IMR-90 (cell line): Measurements from ENCODE around the gene TTC3. TPM values are rescaled to one million over a fixed set of nuclear protein-coding genes. Genes with fewer than 3 reads are reported as not detected.

ENCODE experiments used
- ATAC-seq: fragments of 200-7000 bp; cut with Tn5 transposase; 2 replicates; pipeline ENCODE4 v1.9.1; 2020; ENCODE audit warnings: low read depth, mild to moderate bottlenecking, moderate library complexity
- BruUV-seq: library from RNA; stranded (reverse); fragments of 400-500 nt; replicated peaks from 2 replicates; lab custom pipeline; 2021; lab: Mats Ljungman, UMichigan
- CTCF ChIA-PET: fragments of 300-600 bp; formaldehyde crosslinking; extraction: SDS; loops from one replicate; lab custom pipeline; 2021; ENCODE audit warnings: antibody characterized with exemption; lab: Yijun Ruan, JAX
- POLR2A ChIA-PET: fragments of 300-600 bp; sonication (Branson Sonifier 250); formaldehyde crosslinking; loops from one replicate; lab custom pipeline; 2022; ENCODE audit warnings: antibody characterized with exemption; ENCODE audit not compliant: unreplicated experiment; lab: Charles Lee
- DNase-seq: peaks from one replicate; pipeline ENCODE4 v3.0.0; 2013
- H2AFZ ChIP-seq: replicated peaks from 2 replicates; pipeline ENCODE3; 2013; ENCODE audit warnings: low read length, mild to moderate bottlenecking; ENCODE audit not compliant: poor library complexity
- H2AK5ac ChIP-seq: 2 replicates; pipeline ENCODE4 v1.6.1; 2013; ENCODE audit warnings: low read depth, low read length, inconsistent platforms
- H2AK9ac ChIP-seq: replicated peaks from 2 replicates; pipeline ENCODE3; 2013; ENCODE audit warnings: mild to moderate bottlenecking, low read depth, low read length, moderate library complexity; ENCODE audit not compliant: poor library complexity
- H2BK120ac ChIP-seq: 2 replicates; pipeline ENCODE4 v1.6.1; 2013; ENCODE audit warnings: low read depth, low read length, inconsistent platforms
- H2BK15ac ChIP-seq: 3 replicates; pipeline ENCODE4 v1.6.1; 2013; ENCODE audit warnings: low read depth, low read length, inconsistent platforms
- H2BK20ac ChIP-seq: 2 replicates; pipeline ENCODE4 v1.6.1; 2013; ENCODE audit warnings: low read depth, mild to moderate bottlenecking, inconsistent platforms, low read length, moderate library complexity
- H2BK5ac ChIP-seq: 2 replicates; pipeline ENCODE4 v1.6.1; 2013; ENCODE audit warnings: mild to moderate bottlenecking, low read depth, low read length, inconsistent platforms; ENCODE audit not compliant: poor library complexity, severe bottlenecking
- H3K14ac ChIP-seq: replicated peaks from 2 replicates; pipeline ENCODE4 v1.6.1; 2013; ENCODE audit warnings: low read depth, low read length, inconsistent platforms
- H3K18ac ChIP-seq: 2 replicates; pipeline ENCODE4 v1.6.1; 2013; ENCODE audit warnings: low read depth, low read length, control low read depth
- H3K23ac ChIP-seq: 2 replicates; pipeline ENCODE4 v1.6.1; 2013; ENCODE audit warnings: low read depth, low read length, inconsistent platforms
- H3K27ac ChIP-seq: 2 replicates; pipeline ENCODE4 v1.5.1; 2013; ENCODE audit warnings: mild to moderate bottlenecking, control low read depth, low read length; ENCODE audit not compliant: insufficient read depth
- H3K27me3 ChIP-seq: 2 replicates; pipeline ENCODE4 v1.6.1; 2013; ENCODE audit warnings: low read length; ENCODE audit not compliant: control insufficient read depth, insufficient read depth
- H3K36me3 ChIP-seq: 2 replicates; pipeline ENCODE4 v1.6.1; 2013; ENCODE audit warnings: low read length, mixed read lengths; ENCODE audit not compliant: control insufficient read depth, insufficient read depth
- H3K4ac ChIP-seq: 2 replicates; pipeline ENCODE4 v1.6.1; 2013; ENCODE audit warnings: low read depth, low read length, inconsistent platforms
- H3K4me1 ChIP-seq: 2 replicates; pipeline ENCODE4 v1.6.1; 2013; ENCODE audit warnings: low read length, mixed read lengths; ENCODE audit not compliant: control insufficient read depth, insufficient read depth
- H3K4me2 ChIP-seq: 2 replicates; pipeline ENCODE4 v1.6.1; 2013; ENCODE audit warnings: low read depth, mild to moderate bottlenecking, control low read depth, low read length, moderate library complexity
- H3K4me3 ChIP-seq: 2 replicates; pipeline ENCODE4 v1.5.1; 2013; ENCODE audit warnings: low read depth, mild to moderate bottlenecking, control low read depth, low read length, moderate library complexity; ENCODE audit not compliant: insufficient read depth
- H3K56ac ChIP-seq: 2 replicates; pipeline ENCODE4 v1.6.1; 2013; ENCODE audit warnings: low read length, inconsistent platforms; ENCODE audit not compliant: insufficient read depth; ENCODE audit errors: extremely low read depth
- H3K79me1 ChIP-seq, 2 experiments: 2 replicates each; pipeline ENCODE4 v1.6.1; 2013; ENCODE audit warnings: low read length in 2 of 2, inconsistent platforms in 1 of 2, low read depth in 1 of 2
- H3K9ac ChIP-seq: 2 replicates; pipeline ENCODE4 v1.6.1; 2013; ENCODE audit warnings: low read depth, low read length, control low read depth
- H3K9me1 ChIP-seq: 2 replicates; pipeline ENCODE4 v1.6.1; 2013; ENCODE audit warnings: low read length, inconsistent platforms; ENCODE audit not compliant: insufficient read depth
- H3K9me3 ChIP-seq: 2 replicates; pipeline ENCODE4 v1.6.1; 2013; ENCODE audit warnings: low read length; ENCODE audit not compliant: control insufficient read depth, insufficient read depth
- H4K20me1 ChIP-seq: 2 replicates; pipeline ENCODE4 v1.6.1; 2013; ENCODE audit warnings: low read length, inconsistent platforms; ENCODE audit not compliant: insufficient read depth
- H4K5ac ChIP-seq: 2 replicates; pipeline ENCODE4 v1.6.1; 2013; ENCODE audit warnings: mild to moderate bottlenecking, low read depth, low read length, control low read depth
- H4K8ac ChIP-seq, 2 experiments: 2 replicates each; pipeline ENCODE4 v1.6.1; 2013; ENCODE audit warnings: low read depth in 2 of 2, low read length in 2 of 2, control low read depth in 1 of 2, inconsistent platforms in 1 of 2
- H4K91ac ChIP-seq: 2 replicates; pipeline ENCODE4 v1.6.1; 2013; ENCODE audit warnings: low read depth, low read length, inconsistent platforms; ENCODE audit not compliant: insufficient read depth
- CHD1 ChIP-seq: IDR thresholded peaks from 2 replicates; pipeline ENCODE4 v1.6.1; 2012; ENCODE audit warnings: low read depth, low read length, improper control_type of control experiment
- CTCF ChIP-seq: conservative IDR thresholded peaks from 2 replicates; pipeline ENCODE4 v1.5.1; 2012; ENCODE audit warnings: mild to moderate bottlenecking, low read depth, low read length, improper control_type of control experiment
- MAFK ChIP-seq: IDR thresholded peaks from 2 replicates; pipeline ENCODE4 v1.6.1; 2012; ENCODE audit warnings: low read depth, low read length, improper control_type of control experiment
- MAZ ChIP-seq: IDR thresholded peaks from 2 replicates; pipeline ENCODE4 v1.6.1; 2012; ENCODE audit warnings: low read depth, mild to moderate bottlenecking, low read length, improper control_type of control experiment, moderate library complexity, borderline replicate concordance
- MXI1 ChIP-seq: IDR thresholded peaks from 2 replicates; pipeline ENCODE4 v1.6.1; 2012; ENCODE audit warnings: low read depth, mild to moderate bottlenecking, low read length, moderate library complexity, borderline replicate concordance
- NFE2L2 ChIP-seq: fragments of 150-350 bp; IDR thresholded peaks from 2 replicates; pipeline ENCODE4 v1.6.1; 2016; ENCODE audit warnings: low read depth, mild to moderate bottlenecking, low read length
- POLR2A ChIP-seq: IDR thresholded peaks from 2 replicates; pipeline ENCODE4 v1.6.1; 2012; ENCODE audit warnings: mild to moderate bottlenecking, low read depth, low read length
- RCOR1 ChIP-seq: IDR thresholded peaks from 2 replicates; pipeline ENCODE4 v1.6.1; 2012; ENCODE audit warnings: mild to moderate bottlenecking, low read length, improper control_type of control experiment; ENCODE audit not compliant: insufficient replicate concordance
- RFX5 ChIP-seq: IDR thresholded peaks from 2 replicates; pipeline ENCODE4 v1.8.0; 2012; ENCODE audit warnings: low read depth, mild to moderate bottlenecking, low read length, moderate library complexity
- SMC3 ChIP-seq: fragments of 150-350 bp; IDR thresholded peaks from 2 replicates; pipeline ENCODE4 v1.6.1; 2016; ENCODE audit warnings: low read depth, mild to moderate bottlenecking, antibody characterized with exemption, low read length, moderate library complexity
- USF2 ChIP-seq: fragments of 150-350 bp; IDR thresholded peaks from 2 replicates; pipeline ENCODE4 v1.6.1; 2017; ENCODE audit warnings: mild to moderate bottlenecking, antibody characterized with exemption, low read length, low read depth
- dilution Hi-C: fragments of 300-500 bp; cut with HindIII; formaldehyde crosslinking; loops from one replicate; pipeline ENCODE4 v1.14.3; 2018; ENCODE audit warnings: low sequenced_read_pairs; ENCODE audit not compliant: unreplicated experiment
- in situ Hi-C: fragments of 300-500 bp; cut with MboI; formaldehyde crosslinking; loops from 3 replicates; pipeline ENCODE4 v1.14.3; 2019; ENCODE audit warnings: low sequenced_read_pairs, inconsistent platforms, mixed read lengths
- intact Hi-C: fragments of 100-400 bp; cut with micrococcal nuclease; formaldehyde crosslinking; loops from 2 replicates; pipeline ENCODE4 v1.10.0; 2022
- polyA plus RNA-seq, 3 experiments: library from polyadenylated mRNA; depleted of rRNA; stranded (reverse); fragments of >200 nt; gene quantifications; 2 replicates each; pipeline ENCODE4 v1.2.3, GENCODE V29; 2012; ENCODE audit warnings: low replicate concordance in 1 of 3
- total RNA-seq: library from RNA; depleted of rRNA; stranded (reverse); fragments of >200 nt; gene quantifications from 2 replicates; pipeline ENCODE4 v1.2.3, GENCODE V29; 2012

Gene TTC3
- total and polyA plus RNA-seq, 2 of the 4 experiments (the other 2 are of a cell fraction), result 96.7 to 293 TPM

GRCh38 chr21:37146320-37147235 is 73.5 kb downstream of the TTC3 start (continued):
- no peak for TF ChIP-seq USF2

GRCh38 chr21:37149411-37149810 is 76.4 kb downstream of the TTC3 start:
- POLR2A ChIA-PET, result no interaction called here
- intact Hi-C loops (no loop called here), in situ Hi-C loops (no loop called here), dilution Hi-C loops (no loop called here)
- H3K4ac ChIP-seq, result peak overlapping the region; percentile 21; the same call in 1 of the 2 replicates
- CTCF ChIA-PET, result no interaction called here
- peak overlapping the region; percentile 35; the same call in 1 of the 2 replicates for H3K18ac ChIP-seq
- H2BK120ac ChIP-seq, result 0 out of 2 replicates have a peak overlapping the region, but pooled peaks have one; percentile 23
- H3K9me1 ChIP-seq, result peaks cover 2% of the 10 kb centered on the region; the same call in 1 of the 2 replicates
- peak overlapping the region; percentile 15; the same call in 1 of the 2 replicates for H2BK20ac ChIP-seq
- H4K20me1 ChIP-seq, result no peaks in the 10 kb centered on the region
- peak; percentile 88 for ATAC-seq
- H2BK5ac ChIP-seq, result peak overlapping the region; percentile 79
- H3K27ac ChIP-seq, result no peak overlapping the region
- H3K23ac ChIP-seq, result 0 out of 2 replicates have a peak overlapping the region, but pooled peaks have one; percentile 5
- H3K9ac ChIP-seq, result no peak overlapping the region
- H3K9me3 ChIP-seq, result no peaks in the 10 kb centered on the region
- peak overlapping the region; percentile 59; the same call in 1 of the 2 replicates for H4K91ac ChIP-seq
- H4K5ac ChIP-seq, result peak overlapping the region; percentile 5; the same call in 1 of the 2 replicates
- BruUV-seq, result no TSS peak
- no peak overlapping the region for H2AFZ ChIP-seq
- H3K14ac ChIP-seq, result peak overlapping the region; percentile 48; the same call in 1 of the 2 replicates
- peak overlapping the region; percentile 15; the same call in 1 of the 2 replicates for H3K4me2 ChIP-seq
- H3K56ac ChIP-seq, result no peak overlapping the region
- H2AK9ac ChIP-seq, result no peak overlapping the region
- no peak overlapping the region for H3K4me3 ChIP-seq
- H3K27me3 ChIP-seq, result no peaks in the 10 kb centered on the region
- H3K36me3 ChIP-seq, result peaks cover 33% of the 10 kb centered on the region
- H3K4me1 ChIP-seq, result peaks cover 15% of the 10 kb centered on the region
- DNase-seq, result peak; percentile 91
- no peak overlapping the region for H2AK5ac ChIP-seq
- H2BK15ac ChIP-seq, result 0 out of 3 replicates have a peak overlapping the region, but pooled peaks have one; percentile 0
- peaks cover 22 to 38% of the 10 kb centered on the region in 2 experiments for H3K79me1 ChIP-seq
- peak overlapping the region in 1 of 2 experiments; percentile 63; a peak in 2 of 4 replicates for H4K8ac ChIP-seq
- TF ChIP-seq MAFK, result peak; percentile 71
- TF ChIP-seq SMC3, result no peak
- no peak for TF ChIP-seq RCOR1
- TF ChIP-seq CTCF, result no peak
- no peak for TF ChIP-seq USF2
- TF ChIP-seq CHD1, result no peak
- no peak for TF ChIP-seq MXI1
- no peak for TF ChIP-seq RFX5
- no peak for TF ChIP-seq POLR2A
- TF ChIP-seq NFE2L2, result peak; percentile 35; the same call in 1 of the 2 replicates
- TF ChIP-seq MAZ, result no peak
